ENCODE measurements around the gene GPALPP1.

GPALPP1 gene

DNA sequence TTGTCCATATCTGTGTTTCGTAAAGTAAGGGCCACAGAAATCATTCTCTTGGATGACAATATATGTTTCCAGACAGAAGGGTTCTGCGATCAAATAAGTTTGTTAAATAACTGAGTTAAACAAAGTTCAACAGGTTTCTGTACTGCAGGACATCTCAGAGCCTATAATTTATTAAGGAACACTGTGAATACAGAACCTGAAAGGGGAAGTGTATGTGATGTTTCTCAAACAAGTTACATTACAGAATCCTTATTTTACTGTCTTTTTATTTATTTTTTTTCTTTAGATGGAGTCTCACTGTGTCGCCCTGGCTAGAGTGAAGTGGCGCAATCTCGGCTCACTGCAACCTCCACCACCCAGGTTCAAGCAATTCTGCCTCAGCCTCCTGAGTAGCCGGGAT, 75.6 kb downstream of the GPALPP1 start:
- no peak for DNase-seq

DNA sequence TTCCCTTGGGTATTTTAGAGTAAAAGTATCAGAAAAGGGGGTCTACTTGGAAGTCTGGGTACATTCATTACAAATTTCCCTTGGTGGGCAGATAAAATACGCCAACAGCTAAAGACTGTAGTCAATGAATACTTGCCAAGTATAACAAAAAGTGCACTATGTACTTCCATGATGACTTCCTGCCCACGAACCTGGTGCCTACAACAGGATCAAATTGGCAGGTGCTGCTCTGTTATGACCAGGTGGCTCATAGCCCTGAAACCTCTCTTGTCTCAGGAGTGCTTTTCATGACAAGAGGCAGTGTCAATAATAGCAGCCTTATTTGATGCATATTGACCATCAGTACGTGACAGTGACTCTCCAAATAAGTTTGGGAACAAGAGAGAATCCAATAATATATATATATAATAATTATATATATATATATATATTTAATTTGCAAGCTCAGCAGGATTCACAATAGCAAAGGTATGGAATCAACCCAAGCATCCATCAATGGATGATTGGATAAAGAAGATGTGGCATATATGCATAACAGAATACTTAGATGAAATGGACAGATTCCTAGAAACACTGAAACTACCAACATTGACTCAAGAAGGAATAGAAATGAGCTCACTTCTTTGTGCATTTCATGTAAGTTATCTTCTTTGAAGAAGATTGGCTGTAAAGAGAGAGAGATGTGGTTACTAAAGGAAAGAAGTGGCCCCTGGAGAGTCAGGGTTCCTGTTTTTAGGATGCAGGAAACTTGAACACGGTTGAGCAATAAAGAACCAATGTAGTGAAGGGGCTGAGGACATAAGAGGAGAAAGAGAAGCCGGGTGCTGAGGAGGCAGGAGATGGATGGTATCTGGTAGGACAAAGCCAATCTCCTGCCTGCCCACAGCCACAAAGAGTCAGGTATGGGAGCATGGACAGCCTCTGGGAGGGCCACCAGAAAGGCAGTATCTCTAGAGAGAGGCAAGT, 79.0 kb downstream of the GPALPP1 start:
- DNase-seq, result no peak

GRCh38 chr13:45073809-45074208, 84.5 kb downstream of the GPALPP1 start:
- DNase-seq, result no peak

DNA sequence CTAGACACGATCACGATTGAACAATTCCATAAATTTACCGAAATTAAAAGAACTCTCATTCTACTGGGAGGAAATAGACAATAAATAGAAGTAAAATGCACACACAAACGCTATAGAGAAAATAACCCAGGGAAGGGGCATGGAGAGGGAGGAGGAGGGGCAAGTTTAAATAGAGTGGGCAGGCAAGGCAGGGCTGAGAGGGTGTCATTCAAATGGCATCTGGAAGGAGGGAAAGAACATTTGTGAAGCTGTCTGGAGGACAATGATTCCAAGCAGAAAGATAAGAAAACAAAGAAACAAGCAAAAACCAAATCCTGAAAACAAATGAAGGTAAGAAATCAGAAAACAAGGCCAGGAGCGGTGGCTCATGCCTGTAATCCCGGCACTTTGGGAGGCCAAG, 85.4 kb downstream of the GPALPP1 start:
- no peak for DNase-seq

- no peak for DNase-seq
Observed at GRCh38 chr13:45078003-45078402, 88.7 kb downstream of the GPALPP1 start.

Measured in activated CD4-positive, alpha-beta T cell treated with anti-CD3 and anti-CD28 coated beads, Interleukin-2, Interleukin-6, amounts not matched to agents 100 ng/mL and 50 ng/mL, durations not matched to agents 16 hours and 8 hours (primary cell).